GM19455 (cell line): ENCODE results near the gene TEP1.
"Not testable (repeated sequence)": the region's sequence is repeated elsewhere in the genome, so short reads cannot be mapped to it uniquely, and the experiment has no call there.

Experiments used
- ATAC-seq: cut with Tn5 transposase; IDR thresholded peaks from one replicate; pipeline ENCODE4 v1.9.1; 2021; ENCODE audit not compliant: unreplicated experiment

TEP1 gene

GRCh38 chr14:20412876-20413743 is at the start of gene TEP1:
TSS of gene TEP1 (minus strand) at chr14:20413501. CDS start at chr14:20408439, 5,062 bp downstream.
- peak; percentile 73 for ATAC-seq

GRCh38 chr14:20461225-20462141 is 48.2 kb upstream of the TEP1 start, which contains the start of gene PIP4P1:
TSS of gene PIP4P1 (minus strand) at chr14:20461434. CDS start at chr14:20461325, 109 bp downstream.
- peak; percentile 94 for ATAC-seq

- ATAC-seq, result peak; percentile 10
Observed at GRCh38 chr14:20460458-20461224, 47.3 kb upstream of the TEP1 start.

- no peak for ATAC-seq
Observed at GRCh38 chr14:20458031-20458789, 44.9 kb upstream of the TEP1 start.

- no peak for ATAC-seq
Observed at GRCh38 chr14:20456971-20457370, 43.7 kb upstream of the TEP1 start.

- ATAC-seq, result peak; percentile 47
Observed at GRCh38 chr14:20455355-20456300, 42.3 kb upstream of the TEP1 start.

GRCh38 chr14:20454516-20455354 is 41.4 kb upstream of the TEP1 start, which contains the start of the genes APEX1 and OSGEP:
TSS of gene APEX1 (plus strand) at chr14:20455226. CDS start at chr14:20455646, 420 bp downstream.
TSS of gene OSGEP (minus strand) at chr14:20454812. CDS start at chr14:20454683, 129 bp downstream.
- ATAC-seq, result peak; percentile 80

- not testable (repeated sequence) for ATAC-seq
Observed at GRCh38 chr14:20452831-20453230, 39.5 kb upstream of the TEP1 start.

GRCh38 chr14:20446889-20447288 is 33.6 kb upstream of the TEP1 start:
- ATAC-seq, result no peak

GRCh38 chr14:20443650-20444049 is 30.3 kb upstream of the TEP1 start:
- ATAC-seq, result not testable (repeated sequence)

GRCh38 chr14:20441461-20441860 is 28.2 kb upstream of the TEP1 start:
- no peak for ATAC-seq

GRCh38 chr14:20440882-20441281 is 27.6 kb upstream of the TEP1 start:
- no peak for ATAC-seq

- ATAC-seq, result no peak
Observed at GRCh38 chr14:20440465-20440864, 27.2 kb upstream of the TEP1 start.

- ATAC-seq, result no peak
Observed at GRCh38 chr14:20438664-20439063, 25.4 kb upstream of the TEP1 start.

GRCh38 chr14:20436363-20436755 is 23.1 kb upstream of the TEP1 start:
- no peak for ATAC-seq

GRCh38 chr14:20435582-20436362 is 22.5 kb upstream of the TEP1 start, which contains the start of gene KLHL33:
TSS of gene KLHL33 (minus strand) at chr14:20436166. CDS start at chr14:20435811, 355 bp downstream.
- ATAC-seq, result no peak
